Middle frontal gyrus (tissue), 1 donor: ENCODE results near the gene JSRP1.

Experiments used
- DNase-seq: peaks from one replicate; pipeline ENCODE4 v3.0.0-alpha.2; 2015; ENCODE audit warnings: low spot score; ENCODE audit errors: extremely low spot score

Gene JSRP1

GRCh38 chr19:2247433-2248101 lies 8.7 kb downstream of the JSRP1 start:
- DNase-seq: no peak

DNA sequence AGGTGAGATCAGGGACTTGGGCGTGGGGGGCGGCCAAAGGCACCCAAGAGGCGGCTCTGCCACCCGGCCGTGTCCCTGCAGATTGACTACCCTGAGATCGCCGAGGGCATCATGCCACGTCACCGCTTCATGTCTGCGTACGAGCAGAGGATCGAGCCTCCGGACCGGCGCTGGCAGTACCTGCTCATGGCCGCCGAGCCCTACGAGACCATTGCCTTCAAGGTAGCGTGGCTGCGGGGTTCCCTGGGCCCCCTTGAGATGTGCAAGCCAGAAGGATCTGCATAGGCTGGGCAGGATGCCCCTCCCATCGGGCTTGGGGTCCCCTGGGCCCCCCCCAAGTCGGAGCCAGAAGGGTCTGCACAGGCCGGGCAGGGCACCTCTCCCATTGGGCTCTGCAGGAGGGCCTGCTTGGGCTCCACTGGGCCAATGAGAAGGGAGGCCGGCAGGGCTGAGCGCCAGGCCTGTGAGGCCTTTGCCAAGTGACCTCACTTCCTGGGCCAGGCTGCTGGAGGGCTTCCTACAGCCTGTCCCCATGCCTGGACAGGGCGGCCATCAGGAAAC lies 9.3 kb downstream of the JSRP1 start:
- DNase-seq: no peak

GRCh38 chr19:2246014-2246620 lies 10.1 kb downstream of the JSRP1 start:
- no peak for DNase-seq

- DNase-seq: no peak
Observed at GRCh38 chr19:2245273-2245672, 10.9 kb downstream of the JSRP1 start.

DNA sequence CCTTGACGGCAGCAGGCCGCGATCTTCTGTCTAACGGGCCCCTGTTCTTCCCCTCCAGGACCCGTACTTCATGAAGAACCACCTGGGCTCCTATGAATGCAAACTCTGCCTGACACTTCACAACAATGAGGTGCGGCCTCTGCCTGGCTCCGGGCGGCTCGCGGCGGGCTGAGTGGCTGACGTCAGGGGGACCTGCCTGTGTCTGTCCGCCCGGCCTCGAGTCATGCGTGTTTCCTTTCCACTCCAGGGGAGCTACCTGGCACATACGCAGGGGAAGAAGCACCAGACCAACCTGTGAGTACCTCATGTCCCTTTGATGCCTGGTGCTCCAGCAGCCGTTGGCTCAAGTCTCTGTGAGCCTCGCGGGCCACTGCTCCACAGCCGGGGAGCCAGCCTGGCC lies 11.7 kb downstream of the JSRP1 start:
- DNase-seq: no peak

DNA sequence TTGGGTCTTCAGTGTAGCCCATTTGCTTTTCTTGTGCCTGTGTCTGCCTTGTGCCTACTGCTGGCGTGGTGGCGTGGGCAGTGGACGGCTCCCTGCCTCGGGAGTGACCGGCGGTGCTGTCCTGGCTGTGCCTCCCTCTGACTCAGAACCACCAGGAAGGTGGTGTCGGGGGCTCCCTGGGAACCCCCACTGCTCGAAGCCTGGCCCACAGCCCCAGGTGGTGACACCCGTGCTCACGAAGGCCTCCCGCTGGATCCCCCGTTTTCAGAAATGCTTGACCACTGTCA lies 12.1 kb downstream of the JSRP1 start:
- no peak for DNase-seq

GRCh38 chr19:2243274-2244124 lies 12.7 kb downstream of the JSRP1 start:
- no peak for DNase-seq

- DNase-seq: no peak
Observed at GRCh38 chr19:2242816-2243215, 13.4 kb downstream of the JSRP1 start.

DNA sequence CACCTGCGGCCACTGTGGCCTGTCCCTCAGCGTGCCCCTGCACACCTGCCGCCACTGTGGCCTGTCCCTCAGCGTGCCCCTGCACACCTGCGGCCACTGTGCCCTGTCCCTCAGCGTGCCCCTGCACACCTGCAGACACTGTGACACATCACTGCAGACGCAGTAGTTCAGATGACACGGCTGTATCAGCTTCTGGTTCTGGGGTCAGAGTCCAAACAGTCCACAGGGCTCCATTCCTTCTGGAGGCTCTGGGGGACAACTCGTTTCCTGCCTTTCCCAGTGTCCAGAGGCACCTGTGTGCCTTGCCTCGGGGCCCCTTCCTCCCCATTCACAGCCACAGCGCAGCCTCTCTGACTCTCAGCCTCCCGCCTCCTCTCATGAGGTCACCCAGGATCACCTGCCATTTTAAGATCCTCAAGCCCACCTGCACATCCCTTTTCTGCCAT lies 14.1 kb downstream of the JSRP1 start:
- no peak for DNase-seq

- DNase-seq: no peak
Observed at GRCh38 chr19:2240881-2241760, 15.1 kb downstream of the JSRP1 start.

GRCh38 chr19:2239771-2240770 lies 16.1 kb downstream of the JSRP1 start:
- DNase-seq: no peak

GRCh38 chr19:2239173-2239572 lies 17.0 kb downstream of the JSRP1 start:
- DNase-seq: no peak

DNA sequence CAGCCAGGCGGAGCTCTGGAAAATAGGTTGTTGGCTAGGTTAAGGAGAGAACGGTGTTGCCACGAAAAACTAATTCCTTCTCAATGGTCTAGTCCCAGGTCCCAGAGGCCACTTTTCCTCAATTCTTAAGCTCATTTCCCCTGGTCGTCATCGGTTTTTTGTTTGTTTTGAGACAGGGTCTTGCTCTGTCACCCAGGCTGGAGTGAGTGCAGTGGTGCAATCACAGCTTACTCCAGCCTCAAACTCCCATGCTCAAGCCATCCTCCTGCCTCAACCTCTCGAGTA lies 18.4 kb downstream of the JSRP1 start:
- no peak for DNase-seq

DNA sequence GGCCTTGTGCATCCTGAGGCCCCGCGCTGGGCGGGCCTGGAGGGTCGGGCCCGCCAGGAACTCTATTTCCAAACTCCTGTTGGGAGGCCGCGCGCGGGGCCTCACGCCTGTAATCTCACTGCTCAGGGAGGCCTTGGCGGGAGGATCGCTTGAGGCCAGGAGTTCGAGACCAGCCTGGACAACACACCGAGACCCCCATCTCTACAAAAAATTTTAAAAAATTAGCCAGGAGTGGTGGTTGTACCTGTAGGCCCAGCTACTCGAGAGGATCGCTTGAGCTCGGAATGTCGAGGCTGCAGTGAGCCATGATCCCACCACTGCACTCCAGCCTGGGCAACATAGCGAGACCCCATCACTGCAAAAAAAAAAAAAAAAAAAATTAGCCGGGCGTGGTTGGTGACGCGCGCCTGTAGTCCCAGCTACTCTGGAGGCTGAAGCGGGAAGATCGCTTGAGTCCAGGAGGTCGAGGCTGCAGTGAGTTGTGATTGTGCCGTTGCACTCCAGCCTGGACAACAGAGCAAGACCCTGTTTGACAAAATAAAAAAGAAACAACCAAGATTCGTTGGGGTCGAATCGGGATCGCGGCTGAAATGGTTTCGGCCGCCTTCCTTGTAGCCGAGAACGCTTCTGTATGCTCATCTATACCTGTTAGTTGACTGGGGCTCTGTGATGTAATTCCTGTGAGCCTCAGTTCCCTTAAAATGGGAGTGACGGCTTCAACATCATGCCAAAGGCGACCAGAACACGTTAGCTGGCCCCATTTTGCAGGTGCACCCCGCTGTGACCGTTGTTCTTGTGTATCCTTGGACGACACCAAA lies 19.0 kb downstream of the JSRP1 start:
- no peak for DNase-seq

DNA sequence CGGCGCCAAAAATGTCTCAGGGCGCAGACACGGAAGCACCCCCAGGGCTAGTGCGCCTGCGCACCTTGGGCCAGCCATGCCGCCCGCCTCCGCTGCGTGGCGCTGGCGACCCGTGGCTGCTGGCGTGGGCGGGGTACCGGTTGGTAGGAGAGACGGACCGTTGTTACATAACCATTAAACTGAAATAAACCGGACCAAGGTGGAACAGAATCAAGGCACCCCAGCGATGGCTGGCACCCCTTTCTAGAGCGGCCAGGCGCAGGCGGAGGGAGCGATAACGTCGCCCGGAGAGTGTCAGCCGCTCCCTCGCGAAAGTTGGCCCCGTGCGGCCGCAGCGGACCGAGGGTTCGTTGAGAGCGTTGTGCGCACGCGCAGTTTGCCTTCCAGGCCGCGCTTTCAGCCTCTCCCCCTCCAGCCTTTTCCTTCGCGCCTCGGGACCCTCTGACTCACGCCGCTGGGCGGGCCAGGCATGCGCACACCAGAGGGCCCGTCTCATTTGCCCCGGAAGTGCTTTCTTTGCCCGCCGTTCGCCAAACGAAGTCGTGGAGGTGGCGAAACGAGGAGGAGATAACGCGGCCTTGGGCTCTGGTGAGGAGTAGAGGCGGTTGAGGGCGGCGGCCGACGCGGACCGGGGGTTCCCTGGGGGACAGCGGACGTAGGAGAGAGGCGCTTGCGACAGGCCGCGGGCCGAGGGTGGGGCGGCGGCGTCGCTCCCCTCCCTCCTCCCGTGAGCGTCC lies 19.7 kb downstream of the JSRP1 start, which contains the start of the genes PLEKHJ1 and SF3A2:
Gene PLEKHJ1, minus strand, starts transcription at position 16 of the 737 bp plus-strand sequence. CDS start 81 bp downstream, outside the sequence.
Gene SF3A2, plus strand, starts transcription at position 511 of the 737 bp plus-strand sequence. CDS start 6,595 bp downstream, outside the sequence.
- peak; percentile 95 for DNase-seq

DNA sequence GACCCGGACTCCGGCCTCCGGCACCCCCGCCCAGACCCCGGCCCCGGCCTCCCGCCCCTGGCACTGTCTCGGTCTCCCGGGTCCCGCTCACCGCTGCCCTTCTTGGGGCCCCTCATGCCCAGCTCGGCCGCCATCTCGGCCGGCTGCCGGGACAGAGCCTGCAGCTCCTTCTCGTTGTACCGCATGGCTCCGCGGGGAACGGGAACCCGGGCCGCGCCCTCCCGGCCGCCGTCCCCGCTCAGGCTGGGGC lies 20.2 kb downstream of the JSRP1 start:
- DNase-seq: no peak

- DNase-seq: no peak
Observed at GRCh38 chr19:2235381-2236063, 20.7 kb downstream of the JSRP1 start.

DNA sequence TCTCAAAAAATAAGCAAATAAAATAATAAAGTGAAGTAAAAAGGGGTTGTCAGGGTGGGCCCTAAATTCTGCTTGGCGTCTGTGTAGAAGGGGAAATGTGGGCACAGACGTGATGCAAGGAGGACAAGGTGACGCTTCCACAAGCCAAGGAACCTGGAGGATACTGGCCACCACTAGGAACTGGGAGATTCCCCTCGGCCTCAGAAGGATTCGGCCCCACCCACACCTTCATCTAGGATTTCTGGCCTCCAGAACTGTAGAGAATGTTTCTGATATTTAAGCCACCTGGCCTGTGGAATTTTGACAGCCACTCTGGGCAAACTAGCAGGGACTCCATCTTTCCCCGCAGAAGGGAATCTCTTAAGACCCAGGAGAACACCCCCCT lies 21.2 kb downstream of the JSRP1 start:
- DNase-seq: no peak
